ENCODE results near the gene WNK3. TPM values are rescaled to one million over a fixed set of nuclear protein-coding genes. Genes with fewer than 3 reads are reported as not detected.

WNK3 gene
- total RNA-seq, 2 experiments from 2014 or later: 0.17 TPM; not detected in 1

GRCh38 chrX:54166915-54167314 lies 190.9 kb downstream of the WNK3 start:
- TF ChIP-seq EZH2phosphoT487 (IDR thresholded peaks at IDR 0.05; ENCODE audit: borderline replicate concordance, low read depth, low read length): no peak
- no peak for TF ChIP-seq CTCF (conservative IDR thresholded peaks at IDR 0.05; ENCODE audit: low read length)
- Histone ChIP-seq H3K4me2 (ENCODE audit: low read length) (no peak overlapping the region), H3K4me1 (ENCODE audit: insufficient read depth, low read length, poor library complexity, severe bottlenecking) (no peaks in the 10 kb centered on the region), H2AFZ (ENCODE audit: low read length) (no peak overlapping the region), H3K9me2 (ENCODE audit: insufficient read depth, low read length) (no peaks in the 10 kb centered on the region), H3K36me3 (ENCODE audit: insufficient read depth, low read length) (peaks cover 6% of the 10 kb centered on the region; the same call in 1 of the 2 replicates), H4K20me1 (ENCODE audit: insufficient read depth, low read length) (no peaks in the 10 kb centered on the region), H3K9me3 (ENCODE audit: low read length) (no peaks in the 10 kb centered on the region), H3K4me3 (ENCODE audit: low read depth, low read length, poor library complexity, severe bottlenecking) (no peak overlapping the region), H3K27ac (ENCODE audit: low read depth, low read length, poor library complexity, severe bottlenecking) (no peak overlapping the region), H3K79me2 (ENCODE audit: insufficient read depth, low read depth, low read length) (no peaks in the 10 kb centered on the region)
- no TSS peak for BruUV-seq (replicated peaks)
- ChIA-PET CTCF (ENCODE audit: unreplicated experiment) (no interaction called here), POLR2A (no interaction called here)
- no peak for DNase-seq (ENCODE audit: low spot score)
- intact Hi-C loops (cut with micrococcal nuclease; ENCODE audit: unreplicated experiment): no loop called here

- peak overlapping the region; percentile 20; the same call in 1 of the 2 replicates for H3K4me2 ChIP-seq (ENCODE audit: low read length)
- no TSS peak for BruUV-seq (replicated peaks)
- H3K9me2 ChIP-seq (ENCODE audit: insufficient read depth, low read length): no peaks in the 10 kb centered on the region
- ChIA-PET POLR2A (no interaction called here), CTCF (ENCODE audit: unreplicated experiment) (no interaction called here)
- H3K9me3 ChIP-seq (ENCODE audit: low read length): no peaks in the 10 kb centered on the region
- no peak overlapping the region for H2AFZ ChIP-seq (ENCODE audit: low read length)
- intact Hi-C loops (cut with micrococcal nuclease; ENCODE audit: unreplicated experiment): no loop called here
- no peaks in the 10 kb centered on the region; the same call in 1 of the 2 replicates for H3K36me3 ChIP-seq (ENCODE audit: insufficient read depth, low read length)
- DNase-seq (ENCODE audit: low spot score): peak; percentile 53
- TF ChIP-seq CTCF (conservative IDR thresholded peaks at IDR 0.05; ENCODE audit: low read length) (no peak), EZH2phosphoT487 (IDR thresholded peaks at IDR 0.05; ENCODE audit: borderline replicate concordance, low read depth, low read length) (no peak)
- no peaks in the 10 kb centered on the region for H4K20me1 ChIP-seq (ENCODE audit: insufficient read depth, low read length)
- peaks cover 9% of the 10 kb centered on the region for H3K4me1 ChIP-seq (ENCODE audit: insufficient read depth, low read length, poor library complexity, severe bottlenecking)
- no peak overlapping the region for H3K27ac ChIP-seq (ENCODE audit: low read depth, low read length, poor library complexity, severe bottlenecking)
- H3K4me3 ChIP-seq (ENCODE audit: low read depth, low read length, poor library complexity, severe bottlenecking): no peak overlapping the region
- no peaks in the 10 kb centered on the region for H3K79me2 ChIP-seq (ENCODE audit: insufficient read depth, low read depth, low read length)
These were observed 200.3 kb downstream of the WNK3 start for GRCh38 chrX:54157561-54157960.

Small RNAs within 50 kb of the gene (small RNA-seq; reads per million reads assigned to genes)
- not detected for gene AL589872.1
- not detected for gene RNU6-434P

Other genes with a start within 250 kb of the WNK3 start
- 16.0 and 21.4 TPM in 2 replicates for gene FAM120C, start 174.8 kb downstream of the WNK3 start, total RNA-seq (2014; rRNA removed; shearing (Covaris generic))
- gene FAM120C, start 174.8 kb downstream of the WNK3 start, total RNA-seq (2022): 22.2 and 29.0 TPM in 2 replicates
- gene TSR2, start 82.4 kb upstream of the WNK3 start, total RNA-seq (2014; rRNA removed; shearing (Covaris generic)): 14.6 and 19.8 TPM in 2 replicates
- gene TSR2, start 82.4 kb upstream of the WNK3 start, total RNA-seq (2022): 29.3 and 30.7 TPM in 2 replicates
- 0.15 and 0.16 TPM in 2 replicates for gene FGD1, start 138.2 kb upstream of the WNK3 start, total RNA-seq (2014; rRNA removed; shearing (Covaris generic))
- 0.07 and 0.08 TPM in 2 replicates for gene FGD1, start 138.2 kb upstream of the WNK3 start, total RNA-seq (2022)
- gene GNL3L, start 172.2 kb upstream of the WNK3 start, total RNA-seq (2014; rRNA removed; shearing (Covaris generic)): 45.1 and 45.7 TPM in 2 replicates
- 63.4 and 71.5 TPM in 2 replicates for gene GNL3L, start 172.2 kb upstream of the WNK3 start, total RNA-seq (2022)